Lower leg skin (tissue), 4 donors: ENCODE measurements around the gene TSPAN15. TPM values are rescaled to one million over a fixed set of nuclear protein-coding genes. Genes with fewer than 3 reads are reported as not detected.

Experiments used
- DNase-seq, 2 donors: peaks; one replicate each; pipeline ENCODE4 v3.0.0-alpha.2; 2019; ENCODE audit warnings: low spot score in 2 of 2
- H3K4me3 ChIP-seq: fragments of 200-600 bp; sonication (generic); 2 replicates; pipeline ENCODE4 v1.5.1; 2017; ENCODE audit warnings: mild to moderate bottlenecking, low read depth; ENCODE audit not compliant: poor library complexity, severe bottlenecking
- POLR2A ChIP-seq, 2 donors: fragments of 450-650 bp; IDR thresholded peaks; one replicate each; pipeline ENCODE4 v1.6.1; 2016 to 2017; ENCODE audit warnings: antibody characterized with exemption in 2 of 2, mild to moderate bottlenecking in 1 of 2, moderate library complexity in 1 of 2
- WGBS, 2 donors: methylation state at CpG; one replicate each; pipeline ENCODE4 v1.1.5; 2018; 5-methylcytosine and 5-hydroxymethylcytosine counted together
- intact Hi-C: fragments of 100-400 bp; cut with DNase I; formaldehyde crosslinking; loops from one replicate; pipeline ENCODE4 v1.15.0; 2023; ENCODE audit warnings: low total_unique reads
- total RNA-seq, 4 donors: library from RNA; depleted of rRNA; stranded (reverse); fragments of >200 nt; gene quantifications; one replicate each; pipeline ENCODE4 v1.1.0, GENCODE V29; 2016
- TF ChIP-seq, protein P1 (sequence below), 3 donors: fragments of 450-650 bp; IDR thresholded peaks; one replicate each; pipeline ENCODE4 v1.5.1; 2016; ENCODE audit warnings: antibody characterized with exemption in 3 of 3, mild to moderate bottlenecking in 3 of 3, moderate library complexity in 2 of 3

The TSPAN15 gene
- total RNA-seq, result 10 to 100 TPM in 3 of 4 donors, 1 to 10 TPM in 1; 5.9 to 47.7 (median 13.0) TPM

DNA sequence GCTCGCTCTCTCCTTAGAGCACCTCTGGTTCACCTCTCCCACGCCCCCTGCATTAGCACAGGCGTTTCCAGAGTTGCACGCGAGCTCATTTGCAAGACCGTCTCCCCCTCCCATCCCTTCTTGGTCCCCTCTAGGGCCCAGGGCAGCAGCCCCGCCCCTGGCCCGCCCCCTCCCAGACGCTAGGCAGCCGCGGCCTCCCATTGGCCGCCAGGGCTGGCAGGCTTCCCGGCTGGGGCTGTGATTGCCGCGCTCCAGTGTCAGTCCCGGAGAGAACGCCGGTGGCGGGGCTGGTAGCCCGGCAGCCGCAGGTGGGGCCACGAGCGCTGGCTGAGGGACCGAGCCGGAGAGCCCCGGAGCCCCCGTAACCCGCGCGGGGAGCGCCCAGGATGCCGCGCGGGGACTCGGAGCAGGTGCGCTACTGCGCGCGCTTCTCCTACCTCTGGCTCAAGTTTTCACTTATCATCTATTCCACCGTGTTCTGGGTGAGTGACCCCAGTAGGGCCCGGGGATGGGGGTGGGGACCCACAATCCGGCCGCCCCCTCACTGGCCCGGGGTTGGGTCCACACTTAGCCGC lies at the start of gene TSPAN15:
TSS of gene TSPAN15 (plus strand) at position 257 of the 575 bp plus-strand sequence. CDS start at position 387, 130 bp downstream.
- peak; percentile 72 to 96 for DNase-seq
- WGBS, 2 donors, result 1 to 2% methylated on average over 24 to 43 of the region's 45 CpGs
- intact Hi-C loops, result no loop called here
- peak within 1 kb of the TSS; percentile 24 for H3K4me3 ChIP-seq
- TF ChIP-seq, protein P1, sequence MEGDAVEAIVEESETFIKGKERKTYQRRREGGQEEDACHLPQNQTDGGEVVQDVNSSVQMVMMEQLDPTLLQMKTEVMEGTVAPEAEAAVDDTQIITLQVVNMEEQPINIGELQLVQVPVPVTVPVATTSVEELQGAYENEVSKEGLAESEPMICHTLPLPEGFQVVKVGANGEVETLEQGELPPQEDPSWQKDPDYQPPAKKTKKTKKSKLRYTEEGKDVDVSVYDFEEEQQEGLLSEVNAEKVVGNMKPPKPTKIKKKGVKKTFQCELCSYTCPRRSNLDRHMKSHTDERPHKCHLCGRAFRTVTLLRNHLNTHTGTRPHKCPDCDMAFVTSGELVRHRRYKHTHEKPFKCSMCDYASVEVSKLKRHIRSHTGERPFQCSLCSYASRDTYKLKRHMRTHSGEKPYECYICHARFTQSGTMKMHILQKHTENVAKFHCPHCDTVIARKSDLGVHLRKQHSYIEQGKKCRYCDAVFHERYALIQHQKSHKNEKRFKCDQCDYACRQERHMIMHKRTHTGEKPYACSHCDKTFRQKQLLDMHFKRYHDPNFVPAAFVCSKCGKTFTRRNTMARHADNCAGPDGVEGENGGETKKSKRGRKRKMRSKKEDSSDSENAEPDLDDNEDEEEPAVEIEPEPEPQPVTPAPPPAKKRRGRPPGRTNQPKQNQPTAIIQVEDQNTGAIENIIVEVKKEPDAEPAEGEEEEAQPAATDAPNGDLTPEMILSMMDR (IDR thresholded peaks at IDR 0.05), result no peak
- no peak for TF ChIP-seq POLR2A (IDR thresholded peaks at IDR 0.05)

DNA sequence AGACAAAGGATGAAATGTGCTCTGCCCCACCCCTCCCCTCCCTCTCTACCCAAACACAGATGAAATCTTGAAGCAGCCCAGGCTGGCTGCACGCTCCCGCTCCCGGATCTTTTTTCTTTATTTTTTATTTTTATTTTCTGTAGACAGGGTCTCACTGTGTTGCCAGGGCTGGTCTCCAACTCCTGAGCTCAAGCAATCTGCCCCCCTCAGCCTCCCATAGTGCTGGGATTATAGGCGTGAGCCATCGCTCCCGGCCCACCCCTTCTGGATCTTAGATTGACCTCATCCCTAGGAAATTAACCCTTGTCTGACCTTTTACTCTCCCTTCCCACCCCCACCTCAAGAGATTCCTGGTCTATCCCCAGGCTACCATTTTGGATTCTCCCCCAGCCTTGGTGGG lies 48.9 kb upstream of the TSPAN15 start:
- no peak for TF ChIP-seq POLR2A (IDR thresholded peaks at IDR 0.05)
- TF ChIP-seq, protein P1 (IDR thresholded peaks at IDR 0.05), result no peak
- H3K4me3 ChIP-seq, result no peak overlapping the region
- intact Hi-C loops, result loop anchor here (10.0 kb wide), 1 partner anchor 232 kb away; the partner anchor contains the start of gene FAM241B
- DNase-seq, result no peak
- WGBS, 2 donors, result 59 to 74% methylated on average over 6 of the region's 6 CpGs

DNA sequence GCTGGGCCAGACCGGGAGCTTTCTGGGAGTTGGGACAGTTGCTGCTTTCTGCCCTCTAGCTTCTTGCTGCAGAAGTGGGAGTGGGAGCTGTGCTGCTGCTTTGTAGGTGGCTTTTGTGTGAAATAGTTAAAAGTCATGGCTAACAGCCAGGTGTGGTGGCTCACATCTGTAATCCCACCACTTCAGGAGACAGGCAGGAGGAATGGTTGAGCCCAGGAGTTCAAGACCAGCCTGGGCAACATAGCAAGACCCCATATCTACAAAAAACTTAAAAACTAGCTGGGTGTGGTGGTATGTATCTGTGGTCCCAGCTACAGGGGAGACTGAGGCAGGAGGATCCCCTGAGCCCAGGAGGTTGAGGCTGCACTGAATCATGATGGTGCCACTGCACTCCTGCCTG lies 48.2 kb upstream of the TSPAN15 start:
- no peak for DNase-seq
- TF ChIP-seq POLR2A (IDR thresholded peaks at IDR 0.05), result no peak
- no peak overlapping the region for H3K4me3 ChIP-seq
- intact Hi-C loops, result loop anchor here (10.0 kb wide), 1 partner anchor 232 kb away; the partner anchor contains the start of gene FAM241B
- 40 to 75% methylated on average over 1 of the region's 1 CpG for whole genome bisulfite sequencing, 2 donors

DNA sequence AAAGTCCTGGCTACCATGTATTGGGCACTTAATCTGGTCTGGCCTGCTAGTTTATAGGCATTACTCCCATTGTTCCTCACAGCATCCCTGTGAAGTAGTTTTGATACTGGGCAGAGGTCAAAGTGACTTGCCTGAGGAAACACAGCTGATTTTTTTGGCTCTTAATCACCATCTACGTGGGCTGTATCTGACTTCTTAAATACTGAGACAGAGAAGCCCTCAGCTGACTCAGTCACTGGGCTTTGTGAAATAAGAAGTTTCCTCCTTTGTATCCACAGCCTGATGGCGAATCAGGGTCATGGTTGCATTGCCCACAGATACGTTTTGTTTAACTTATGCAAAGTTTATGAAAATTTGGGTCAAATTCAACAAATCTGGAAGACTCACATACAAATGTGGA lies 47.7 kb upstream of the TSPAN15 start:
- WGBS, 2 donors, result 63 to 75% methylated on average over 3 of the region's 3 CpGs
- intact Hi-C loops, result loop anchor here (10.0 kb wide), 1 partner anchor 231 kb away; the partner anchor contains the start of gene FAM241B

DNA sequence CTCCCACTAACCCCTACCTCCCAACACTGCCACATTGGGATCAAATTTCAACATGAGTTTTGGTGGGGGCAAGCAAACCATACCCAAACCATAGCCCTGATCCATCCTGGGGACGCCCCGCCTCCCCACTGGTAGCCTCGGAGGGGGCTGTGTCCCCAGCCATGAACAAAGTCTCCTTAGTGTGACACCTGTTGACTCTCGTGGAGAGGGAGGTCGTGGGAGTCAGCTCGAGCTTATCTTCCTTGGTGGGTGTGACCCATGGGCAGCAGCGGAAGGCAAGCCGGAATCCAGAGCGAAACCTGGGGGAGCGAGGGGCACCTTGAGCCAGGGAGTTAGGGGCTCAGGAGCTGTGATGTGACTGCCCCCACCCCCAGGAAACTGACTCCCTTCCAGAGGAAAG lies 46.5 kb upstream of the TSPAN15 start:
- no peak for DNase-seq
- no peak overlapping the region for H3K4me3 ChIP-seq
- WGBS, 2 donors, result 78 to 88% methylated on average over 10 of the region's 10 CpGs
- intact Hi-C loops, result loop anchor here (10.0 kb wide), 1 partner anchor 230 kb away; the partner anchor contains the start of gene FAM241B
- TF ChIP-seq POLR2A (IDR thresholded peaks at IDR 0.05), result no peak
- TF ChIP-seq, protein P1 (IDR thresholded peaks at IDR 0.05), result no peak

More for the DNA sequence above, 47.7 kb upstream of the TSPAN15 start:
- DNase-seq, result no peak
- TF ChIP-seq POLR2A (IDR thresholded peaks at IDR 0.05), result no peak
- TF ChIP-seq, protein P1 (IDR thresholded peaks at IDR 0.05), result no peak
- H3K4me3 ChIP-seq, result no peak overlapping the region

DNA sequence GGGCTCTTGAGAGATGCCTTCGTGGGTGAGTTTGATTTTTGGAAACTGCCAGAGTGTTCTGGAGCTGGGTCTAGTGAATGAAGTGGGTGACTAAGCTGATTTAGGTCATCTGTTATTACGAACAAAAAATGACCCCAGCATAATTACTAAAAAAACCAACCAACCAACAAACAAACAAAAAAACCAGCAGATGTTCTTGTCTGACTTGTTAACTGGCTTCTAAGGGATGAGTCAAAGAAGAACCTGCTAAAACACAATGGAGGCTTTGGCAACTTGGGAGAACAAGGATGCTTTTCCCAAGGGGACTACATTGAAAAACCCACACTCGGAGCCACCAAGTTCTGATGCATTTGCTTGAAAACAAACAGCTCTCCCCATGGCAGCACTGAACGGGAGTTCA lies 46.0 kb upstream of the TSPAN15 start:
- no peak for DNase-seq
- no peak overlapping the region for H3K4me3 ChIP-seq
- intact Hi-C loops, result loop anchor here (10.0 kb wide), 1 partner anchor 230 kb away; the partner anchor contains the start of gene FAM241B
- TF ChIP-seq, protein P1 (IDR thresholded peaks at IDR 0.05), result no peak
- no peak for TF ChIP-seq POLR2A (IDR thresholded peaks at IDR 0.05)
- 54 to 58% methylated on average over 4 of the region's 4 CpGs for WGBS, 2 donors
